Heart left ventricle (tissue), 13 donors: ENCODE measurements around the gene KANSL2.

Source experiments
- CTCF ChIP-seq, 12 donors: fragments of 200-600 bp; sonication (generic) in 4 of 12; IDR thresholded peaks; one replicate each; pipeline versions ENCODE4 v1.5.0 to v1.8.0; 2018 to 2022; ENCODE audit warnings: antibody characterized with exemption in 12 of 12, mild to moderate bottlenecking in 5 of 12
- POLR2A ChIP-seq, 2 donors: fragments of 450-650 bp; IDR thresholded peaks; one replicate each; pipeline ENCODE4 v1.6.1; 2017; ENCODE audit warnings: antibody characterized with exemption in 2 of 2, mild to moderate bottlenecking in 2 of 2, moderate library complexity in 2 of 2
- donor health status: ischemic (EF 13 %, LVEDD 7.1; RV severe dilation, severe dysfunction).
- donor health status: DM: no; HTN: yes; CAD: no.
- donor health status: DM: no; HTN: no; CAD: no.
- donor health status: ischemic (EF 25% LVEDD 6.9; RV normal size, moderate dysfunction).
- donor health status: ischemic (EF 25% LVEDD 5.7; RV mildly dilated, moderate dysfunction).
- donor health status: ischemic (EF 35%, LVEDD 5.7; RV mildly dilated, moderate dysfunction).
- donor health status: nonischemic (EF 11% LVEDD 7.7; RV severe dilation, severe dysfunction).
- donor health status: DM: yes; HTN: yes; CAD: no.
- donor health status: PGD.
- donor health status: ischemic (EF 29% LVEDD 5.4; RV normal size, mild dysfunction).
- donor health status: nonischemic (EF 23%, LVEDD 6.1; RV moderate dilation, normal function).

DNA sequence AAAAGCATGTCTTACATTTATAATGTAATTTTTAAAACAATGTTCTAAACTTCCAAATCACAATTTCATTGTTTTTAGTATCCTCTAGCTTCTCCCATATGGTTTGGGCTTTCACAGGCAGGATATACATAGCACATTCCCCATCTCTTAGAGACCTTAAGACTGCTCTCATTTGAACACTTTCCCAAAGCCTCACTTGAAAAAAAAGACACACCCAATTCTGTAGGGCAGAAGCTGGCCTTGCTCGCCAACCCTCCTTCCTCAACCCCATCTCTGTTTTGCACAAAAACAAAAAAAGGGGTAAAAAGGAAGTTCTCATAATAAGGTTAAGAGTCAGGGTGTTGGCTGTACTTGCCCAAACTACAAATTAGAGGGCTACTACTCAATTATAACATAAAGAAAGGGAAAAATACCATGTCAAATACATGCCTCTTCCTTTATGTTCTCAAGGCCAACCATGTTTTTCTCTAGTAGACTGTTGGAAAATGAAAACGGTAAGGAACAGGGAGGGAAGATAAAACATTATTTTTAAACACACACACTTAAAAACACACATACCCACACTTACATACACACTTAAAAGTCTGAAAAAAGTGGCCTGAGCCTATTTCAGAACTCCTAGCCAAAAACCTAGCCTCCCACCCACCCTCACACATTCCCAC lies 9.9 kb upstream of the KANSL2 start:
- TF ChIP-seq CTCF (IDR thresholded peaks at IDR 0.05) (no peak), POLR2A (IDR thresholded peaks at IDR 0.05) (no peak)
